ENCODE measurements around the gene GALNT18. TPM values are rescaled to one million over a fixed set of nuclear protein-coding genes. Genes with fewer than 3 reads are reported as not detected.

Gene GALNT18
- polyA plus RNA-seq, 1 experiment = 4.8 TPM

DNA sequence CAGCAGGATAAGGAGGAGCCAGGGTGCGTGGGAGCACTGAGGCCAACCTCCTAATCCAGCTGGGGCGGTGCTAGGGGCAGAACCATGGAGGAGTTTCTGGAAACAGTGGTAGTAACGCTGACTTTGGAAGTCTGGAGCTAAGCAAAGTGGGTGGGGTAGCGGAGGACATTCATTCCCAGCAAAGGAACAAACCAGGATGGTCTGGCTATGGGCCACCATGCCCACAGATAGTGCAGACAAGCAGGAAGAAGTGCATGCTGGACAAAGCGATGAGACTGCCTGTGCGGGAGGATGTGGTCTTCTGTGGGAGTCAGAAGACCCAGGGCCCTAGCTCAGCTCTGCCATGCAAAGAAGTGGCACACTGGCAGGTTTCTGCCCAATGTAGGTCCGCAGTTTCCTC lies 197.1 kb downstream of the GALNT18 start:
- TF ChIP-seq, protein P1, sequence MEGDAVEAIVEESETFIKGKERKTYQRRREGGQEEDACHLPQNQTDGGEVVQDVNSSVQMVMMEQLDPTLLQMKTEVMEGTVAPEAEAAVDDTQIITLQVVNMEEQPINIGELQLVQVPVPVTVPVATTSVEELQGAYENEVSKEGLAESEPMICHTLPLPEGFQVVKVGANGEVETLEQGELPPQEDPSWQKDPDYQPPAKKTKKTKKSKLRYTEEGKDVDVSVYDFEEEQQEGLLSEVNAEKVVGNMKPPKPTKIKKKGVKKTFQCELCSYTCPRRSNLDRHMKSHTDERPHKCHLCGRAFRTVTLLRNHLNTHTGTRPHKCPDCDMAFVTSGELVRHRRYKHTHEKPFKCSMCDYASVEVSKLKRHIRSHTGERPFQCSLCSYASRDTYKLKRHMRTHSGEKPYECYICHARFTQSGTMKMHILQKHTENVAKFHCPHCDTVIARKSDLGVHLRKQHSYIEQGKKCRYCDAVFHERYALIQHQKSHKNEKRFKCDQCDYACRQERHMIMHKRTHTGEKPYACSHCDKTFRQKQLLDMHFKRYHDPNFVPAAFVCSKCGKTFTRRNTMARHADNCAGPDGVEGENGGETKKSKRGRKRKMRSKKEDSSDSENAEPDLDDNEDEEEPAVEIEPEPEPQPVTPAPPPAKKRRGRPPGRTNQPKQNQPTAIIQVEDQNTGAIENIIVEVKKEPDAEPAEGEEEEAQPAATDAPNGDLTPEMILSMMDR (IDR thresholded peaks at IDR 0.05; ENCODE audit: low read depth, low read length) = no peak
- ChIA-PET POLR2A (no interaction called here), CTCF (no interaction called here)
- Histone ChIP-seq H3K9me3 (ENCODE audit: control insufficient read depth, insufficient read depth, low read length) (no peaks in the 10 kb centered on the region), H3K27ac (ENCODE audit: low read depth, low read length) (no peak overlapping the region), H3K27me3 (ENCODE audit: control insufficient read depth, insufficient read depth, low read length) (no peaks in the 10 kb centered on the region), H3K4me3 (ENCODE audit: low read depth, low read length) (no peak overlapping the region)
- no peak for DNase-seq (ENCODE audit: low read depth, low spot score)

DNA sequence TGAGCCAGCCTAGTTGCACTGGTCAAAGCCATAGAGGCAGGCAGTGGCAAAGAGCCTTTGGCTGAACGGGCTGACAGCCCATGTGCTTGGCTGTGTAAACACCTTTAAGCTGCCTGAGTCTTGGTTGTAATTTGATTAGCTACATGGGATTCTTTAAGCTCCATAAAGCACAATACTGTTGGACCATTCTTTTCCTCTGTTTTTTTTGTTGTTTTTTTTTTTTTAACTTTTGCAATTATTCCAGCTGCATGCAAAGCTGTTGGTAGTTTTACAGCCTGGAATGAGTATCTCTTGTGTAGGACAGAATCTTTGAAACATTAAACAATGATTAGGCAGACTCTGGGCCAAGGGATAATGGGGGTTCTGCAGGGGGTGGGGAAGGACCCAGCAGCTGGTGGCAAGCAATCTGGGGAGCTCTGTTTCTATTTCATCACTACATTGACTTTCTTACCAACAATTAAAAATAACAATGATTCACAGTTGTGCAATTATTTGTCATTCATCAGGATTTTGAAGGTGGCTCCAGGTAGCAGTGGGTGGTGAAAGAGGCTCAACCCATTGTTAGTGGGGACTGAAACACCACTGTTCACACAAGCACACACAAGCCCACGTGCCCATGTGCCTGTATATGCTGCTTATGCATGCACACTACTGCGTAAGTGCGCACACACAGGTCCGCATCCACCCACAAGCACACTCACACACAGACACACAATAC lies 199.2 kb downstream of the GALNT18 start:
- H3K4me3 ChIP-seq (ENCODE audit: low read depth, low read length) = no peak overlapping the region
- no peak overlapping the region for H3K27ac ChIP-seq (ENCODE audit: low read depth, low read length)
- TF ChIP-seq, protein P1 (IDR thresholded peaks at IDR 0.05; ENCODE audit: low read depth, low read length) = no peak
- ChIA-PET CTCF (no interaction called here), POLR2A (interaction anchor here (0.6 kb wide), 1 partner anchor 198 kb away, joined by 5 read pairs; no protein-coding TSS in a partner anchor)
- no peaks in the 10 kb centered on the region for H3K27me3 ChIP-seq (ENCODE audit: control insufficient read depth, insufficient read depth, low read length)
- H3K9me3 ChIP-seq (ENCODE audit: control insufficient read depth, insufficient read depth, low read length) = no peaks in the 10 kb centered on the region
- no peak for DNase-seq (ENCODE audit: low read depth, low spot score)

DNA sequence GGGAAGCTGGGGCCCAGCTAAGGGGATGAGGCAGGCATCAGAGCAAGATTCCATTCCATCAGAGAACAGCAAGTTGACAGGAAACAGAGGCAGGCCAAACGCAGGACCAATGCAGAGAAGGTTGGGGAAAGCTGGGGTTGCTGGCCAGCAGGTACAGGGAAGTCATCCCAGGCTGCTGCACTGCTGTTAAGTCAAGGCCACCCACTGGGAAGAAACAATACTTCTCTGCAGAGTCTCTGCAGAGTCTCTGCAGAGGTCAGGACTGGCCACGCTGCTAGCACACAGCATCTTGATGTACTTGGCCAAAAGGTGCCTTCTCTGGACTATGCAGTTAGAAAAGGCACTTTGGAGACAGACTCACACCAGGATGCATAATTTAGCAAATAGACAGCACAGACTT lies 200.3 kb downstream of the GALNT18 start:
- H3K27ac ChIP-seq (ENCODE audit: low read depth, low read length) = no peak overlapping the region
- H3K4me3 ChIP-seq (ENCODE audit: low read depth, low read length) = no peak overlapping the region
- POLR2A ChIA-PET = no interaction called here
- CTCF ChIA-PET = interaction anchor here (1.5 kb wide), 1 partner anchor 366 kb away, joined by 4 read pairs; no protein-coding TSS in a partner anchor
- no peaks in the 10 kb centered on the region for H3K9me3 ChIP-seq (ENCODE audit: control insufficient read depth, insufficient read depth, low read length)
- H3K27me3 ChIP-seq (ENCODE audit: control insufficient read depth, insufficient read depth, low read length) = no peaks in the 10 kb centered on the region
- DNase-seq (ENCODE audit: low read depth, low spot score) = no peak
- TF ChIP-seq, protein P1 (IDR thresholded peaks at IDR 0.05; ENCODE audit: low read depth, low read length) = no peak

DNA sequence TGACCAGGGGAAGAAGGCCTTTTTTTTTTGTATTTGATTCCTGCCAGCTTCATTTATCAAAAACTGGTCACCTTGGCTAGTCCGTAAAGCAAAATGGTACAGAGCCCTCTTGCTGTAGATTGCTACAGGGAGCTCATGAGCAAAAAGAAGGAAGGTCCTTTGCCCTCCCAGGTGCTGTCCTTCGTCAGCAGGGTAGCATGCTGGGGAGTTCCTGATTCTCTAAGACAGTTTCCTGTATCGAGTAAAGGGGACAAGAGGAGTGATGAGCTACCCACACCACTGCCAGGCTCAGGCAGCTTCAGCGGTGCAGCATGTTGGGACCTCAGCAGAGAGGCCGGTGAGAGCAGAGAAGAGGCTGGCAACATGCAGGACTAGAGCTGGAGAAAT lies 200.9 kb downstream of the GALNT18 start:
- CTCF ChIA-PET = interaction anchor here (1.5 kb wide), 1 partner anchor 367 kb away, joined by 4 read pairs; no protein-coding TSS in a partner anchor
- POLR2A ChIA-PET = no interaction called here
- no peaks in the 10 kb centered on the region for H3K27me3 ChIP-seq (ENCODE audit: control insufficient read depth, insufficient read depth, low read length)

More for the DNA sequence above, 200.9 kb downstream of the GALNT18 start:
- DNase-seq (ENCODE audit: low read depth, low spot score) = no peak
- Histone ChIP-seq H3K9me3 (ENCODE audit: control insufficient read depth, insufficient read depth, low read length) (no peaks in the 10 kb centered on the region), H3K27ac (ENCODE audit: low read depth, low read length) (no peak overlapping the region), H3K4me3 (ENCODE audit: low read depth, low read length) (no peak overlapping the region)
- TF ChIP-seq, protein P1 (IDR thresholded peaks at IDR 0.05; ENCODE audit: low read depth, low read length) = no peak

Data from AG04450 (cell line).